KMS-11 (cell line): ENCODE data around the gene ATP5PD.

Experiments
- H2AFZ ChIP-seq: fragments of 200-600 bp; sonication (generic); 2 replicates; pipeline ENCODE4 v1.6.1; 2016; ENCODE audit warnings: antibody characterized with exemption, mixed run types, low read depth
- H3K27ac ChIP-seq: fragments of 200-600 bp; sonication (generic); 2 replicates; pipeline ENCODE4 v1.6.1; 2016; ENCODE audit warnings: mild to moderate bottlenecking, mixed run types
- H3K27me3 ChIP-seq: fragments of 200-600 bp; sonication (generic); 2 replicates; pipeline ENCODE4 v1.6.1; 2017; ENCODE audit warnings: mild to moderate bottlenecking, low read depth, mixed run types, moderate library complexity; ENCODE audit not compliant: insufficient read depth
- H3K36me3 ChIP-seq: fragments of 200-600 bp; sonication (generic); 2 replicates; pipeline ENCODE4 v1.6.1; 2017; ENCODE audit warnings: mild to moderate bottlenecking, mixed run types; ENCODE audit not compliant: insufficient read depth
- H3K4me1 ChIP-seq: fragments of 200-600 bp; sonication (generic); 2 replicates; pipeline ENCODE4 v1.6.1; 2016; ENCODE audit warnings: mild to moderate bottlenecking, low read depth, mixed run types; ENCODE audit not compliant: poor library complexity, severe bottlenecking
- H3K4me2 ChIP-seq: fragments of 200-600 bp; sonication (generic); 2 replicates; pipeline ENCODE4 v1.7.0; 2016; ENCODE audit warnings: mild to moderate bottlenecking, mixed run types
- H3K4me3 ChIP-seq: fragments of 200-600 bp; sonication (generic); IDR thresholded peaks from 2 replicates; pipeline ENCODE4 v1.6.1; 2017; ENCODE audit warnings: low read depth, low read length, mixed read lengths; ENCODE audit not compliant: insufficient read depth
- H3K79me2 ChIP-seq: fragments of 200-600 bp; sonication (generic); 2 replicates; pipeline ENCODE4 v1.6.1; 2016; ENCODE audit warnings: low read depth, mixed run types; ENCODE audit not compliant: insufficient read depth
- H3K9ac ChIP-seq: fragments of 200-600 bp; sonication (generic); 2 replicates; pipeline ENCODE4 v1.6.1; 2016; ENCODE audit warnings: mild to moderate bottlenecking, mixed run types
- H4K20me1 ChIP-seq: fragments of 200-600 bp; sonication (generic); 2 replicates; pipeline ENCODE4 v1.6.1; 2016; ENCODE audit warnings: mild to moderate bottlenecking, mixed run types; ENCODE audit not compliant: insufficient read depth
- TF ChIP-seq, protein P1 (sequence below): fragments of 200-600 bp; sonication (generic); conservative IDR thresholded peaks from 2 replicates; pipeline ENCODE4 v1.6.1; 2017; ENCODE audit warnings: low read depth, mild to moderate bottlenecking, antibody characterized with exemption, low read length, moderate library complexity, mixed read lengths

Gene ATP5PD

DNA sequence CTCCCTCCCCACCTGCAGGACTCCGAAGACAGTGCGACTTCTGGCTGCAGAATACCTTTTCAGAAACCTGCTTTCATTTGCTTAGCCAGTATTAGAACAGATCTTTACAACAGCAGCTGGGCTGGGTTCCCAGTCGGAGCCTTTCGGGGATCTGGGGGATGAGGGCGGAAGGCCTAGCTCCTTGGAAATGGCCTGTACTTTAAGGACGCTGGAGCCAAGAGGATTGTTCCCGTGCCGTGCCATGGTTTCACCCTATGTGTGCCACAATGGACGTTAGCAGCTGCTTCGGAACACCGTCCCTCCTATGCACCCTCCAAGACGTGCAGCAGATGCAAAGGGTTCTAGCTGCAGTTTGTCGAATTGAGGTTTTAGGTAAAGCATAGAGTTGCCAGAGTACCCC is 16.4 kb upstream of the ATP5PD start:
- TF ChIP-seq, protein P1, sequence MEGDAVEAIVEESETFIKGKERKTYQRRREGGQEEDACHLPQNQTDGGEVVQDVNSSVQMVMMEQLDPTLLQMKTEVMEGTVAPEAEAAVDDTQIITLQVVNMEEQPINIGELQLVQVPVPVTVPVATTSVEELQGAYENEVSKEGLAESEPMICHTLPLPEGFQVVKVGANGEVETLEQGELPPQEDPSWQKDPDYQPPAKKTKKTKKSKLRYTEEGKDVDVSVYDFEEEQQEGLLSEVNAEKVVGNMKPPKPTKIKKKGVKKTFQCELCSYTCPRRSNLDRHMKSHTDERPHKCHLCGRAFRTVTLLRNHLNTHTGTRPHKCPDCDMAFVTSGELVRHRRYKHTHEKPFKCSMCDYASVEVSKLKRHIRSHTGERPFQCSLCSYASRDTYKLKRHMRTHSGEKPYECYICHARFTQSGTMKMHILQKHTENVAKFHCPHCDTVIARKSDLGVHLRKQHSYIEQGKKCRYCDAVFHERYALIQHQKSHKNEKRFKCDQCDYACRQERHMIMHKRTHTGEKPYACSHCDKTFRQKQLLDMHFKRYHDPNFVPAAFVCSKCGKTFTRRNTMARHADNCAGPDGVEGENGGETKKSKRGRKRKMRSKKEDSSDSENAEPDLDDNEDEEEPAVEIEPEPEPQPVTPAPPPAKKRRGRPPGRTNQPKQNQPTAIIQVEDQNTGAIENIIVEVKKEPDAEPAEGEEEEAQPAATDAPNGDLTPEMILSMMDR, result no peak
- Histone ChIP-seq H3K79me2 (no peaks in the 10 kb centered on the region), H3K4me2 (no peak overlapping the region), H2AFZ (no peak overlapping the region), H3K36me3 (peaks cover 2% of the 10 kb centered on the region; the same call in 1 of the 2 replicates), H3K27ac (no peak overlapping the region), H3K4me3 (no peak overlapping the region), H4K20me1 (no peaks in the 10 kb centered on the region), H3K9ac (no peak overlapping the region), H3K4me1 (peaks cover 39% of the 10 kb centered on the region), H3K27me3 (no peaks in the 10 kb centered on the region)

- Histone ChIP-seq H3K27me3 (no peaks in the 10 kb centered on the region), H3K79me2 (no peaks in the 10 kb centered on the region), H4K20me1 (no peaks in the 10 kb centered on the region), H2AFZ (no peak overlapping the region), H3K9ac (no peak overlapping the region), H3K27ac (no peak overlapping the region), H3K36me3 (peaks cover 2% of the 10 kb centered on the region; the same call in 1 of the 2 replicates), H3K4me3 (no peak overlapping the region), H3K4me1 (peaks cover 24% of the 10 kb centered on the region), H3K4me2 (no peak overlapping the region)
- TF ChIP-seq, protein P1, result no peak
These were observed 14.8 kb upstream of the ATP5PD start for GRCh38 chr17:75061618-75062017.

DNA sequence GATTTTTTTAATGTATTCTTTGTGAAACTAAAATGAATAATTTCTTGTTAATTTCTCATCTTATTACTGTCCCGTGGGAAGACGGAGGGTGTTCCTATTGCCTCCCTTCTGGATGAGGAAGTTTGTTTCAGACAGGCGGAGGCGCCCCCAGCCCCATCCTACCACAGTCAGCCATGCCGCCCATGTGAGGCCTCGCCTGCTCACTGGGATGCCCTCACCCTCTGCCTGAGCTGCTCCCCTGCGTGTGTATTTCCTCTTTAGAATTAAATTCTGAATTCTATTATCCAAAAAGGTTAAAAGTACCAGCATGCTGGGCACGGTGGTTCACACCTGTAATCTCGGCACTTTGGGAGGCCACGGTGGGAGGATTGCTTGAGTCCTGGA is 14.3 kb upstream of the ATP5PD start:
- Histone ChIP-seq H2AFZ (no peak overlapping the region), H3K9ac (no peak overlapping the region), H3K4me1 (peaks cover 18% of the 10 kb centered on the region), H3K4me2 (no peak overlapping the region), H3K27ac (no peak overlapping the region), H3K27me3 (no peaks in the 10 kb centered on the region), H3K4me3 (no peak overlapping the region), H4K20me1 (no peaks in the 10 kb centered on the region), H3K79me2 (no peaks in the 10 kb centered on the region), H3K36me3 (peaks cover 2% of the 10 kb centered on the region; the same call in 1 of the 2 replicates)
- TF ChIP-seq, protein P1, result no peak

DNA sequence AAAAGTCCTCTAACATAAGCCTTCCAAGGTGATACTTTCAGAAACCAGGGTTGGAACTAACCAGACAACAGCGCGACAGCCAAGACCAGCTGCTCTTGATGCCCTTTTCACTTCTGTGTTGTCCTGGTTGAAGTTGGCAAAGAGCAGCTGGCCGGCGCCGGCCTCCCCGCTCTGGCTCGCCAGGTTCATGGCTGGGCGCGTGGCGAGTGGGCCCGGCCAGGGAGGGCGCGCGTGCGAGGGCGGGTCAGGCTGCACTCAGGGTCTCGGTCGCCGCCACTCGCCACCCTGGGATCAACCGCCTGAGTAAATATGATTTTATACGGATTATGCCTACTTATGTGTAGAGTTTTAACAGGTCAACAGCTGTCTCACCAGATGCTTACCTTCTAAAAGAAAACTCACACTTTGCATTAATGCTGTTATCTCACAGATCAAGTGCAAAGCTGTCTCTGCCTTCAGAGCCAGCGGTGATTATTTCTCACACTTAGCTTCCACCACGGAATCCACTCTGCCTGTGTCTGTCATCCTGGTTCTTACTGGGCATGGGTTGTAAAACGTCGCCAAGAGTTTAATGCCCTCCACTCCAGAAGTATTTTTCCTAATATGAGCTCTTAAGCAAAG is 13.8 kb upstream of the ATP5PD start:
- Histone ChIP-seq H3K4me2 (no peak overlapping the region), H4K20me1 (no peaks in the 10 kb centered on the region), H3K36me3 (peaks cover 2% of the 10 kb centered on the region; the same call in 1 of the 2 replicates), H3K27me3 (no peaks in the 10 kb centered on the region), H3K4me3 (no peak overlapping the region), H2AFZ (no peak overlapping the region), H3K79me2 (no peaks in the 10 kb centered on the region), H3K4me1 (peaks cover 13% of the 10 kb centered on the region), H3K9ac (no peak overlapping the region), H3K27ac (no peak overlapping the region)
- TF ChIP-seq, protein P1, result no peak
